ENCODE data around the gene PCSK6. TPM values are rescaled to one million over a fixed set of nuclear protein-coding genes. Genes with fewer than 3 reads are reported as not detected.
"Not testable (repeated sequence)": the region's sequence is repeated elsewhere in the genome, so short reads cannot be mapped to it uniquely, and the experiment has no call there.

Gene PCSK6
- total and polyA plus RNA-seq, 2 experiments from 2014 or later: 0.38 TPM; not detected in 1

- DNase-seq: peak; percentile 6
- Histone ChIP-seq H3F3A (ENCODE audit: insufficient read depth) (no peaks in the 10 kb centered on the region), H3K9me3 (ENCODE audit: low read depth) (no peaks in the 10 kb centered on the region), H2AFZ (no peak overlapping the region), H3K9ac (no peak overlapping the region), H3K4me2 (ENCODE audit: unreplicated experiment) (no peak overlapping the region), H4K20me1 (ENCODE audit: insufficient read depth) (no peaks in the 10 kb centered on the region), H3K36me3 (ENCODE audit: low read depth) (no peaks in the 10 kb centered on the region), H3K27ac (no peak overlapping the region), H3K4me1 (ENCODE audit: insufficient read depth) (peaks cover 12% of the 10 kb centered on the region), H3K27me3 (replicated peaks; ENCODE audit: insufficient read depth) (peaks cover 4% of the 10 kb centered on the region; the same call in 1 of the 2 replicates), H3K4me3 (no peak overlapping the region), H3K79me2 (ENCODE audit: insufficient read depth) (no peaks in the 10 kb centered on the region), H3K9me2 (ENCODE audit: insufficient read depth) (no peaks in the 10 kb centered on the region)
- no peak for TF ChIP-seq EZH2 (IDR thresholded peaks at IDR 0.05; ENCODE audit: insufficient read depth, poor library complexity, severe bottlenecking)
- TF ChIP-seq EZH2phosphoT487 (IDR thresholded peaks at IDR 0.05; ENCODE audit: insufficient read depth, low read depth): no peak
- in situ Hi-C loops (cut with MboI): no loop called here
- 79 to 83% methylated on average over 14 of the region's 14 CpGs for WGBS, 2 experiments (ENCODE audit: low coverage in 1 of 2, low lambda C conversion rate in 2 of 2, missing lambda C conversion rate in 2 of 2)
Measured at GRCh38 chr15:101456057-101456739, 33.3 kb downstream of the PCSK6 start.

GRCh38 chr15:101455291-101456025 is 34.0 kb downstream of the PCSK6 start:
- TF ChIP-seq EZH2phosphoT487 (IDR thresholded peaks at IDR 0.05; ENCODE audit: insufficient read depth, low read depth): no peak
- Histone ChIP-seq H3K9me2 (ENCODE audit: insufficient read depth) (no peaks in the 10 kb centered on the region), H4K20me1 (ENCODE audit: insufficient read depth) (no peaks in the 10 kb centered on the region), H3K9me3 (ENCODE audit: low read depth) (no peaks in the 10 kb centered on the region), H3K9ac (no peak overlapping the region), H3F3A (ENCODE audit: insufficient read depth) (no peaks in the 10 kb centered on the region), H3K4me1 (ENCODE audit: insufficient read depth) (peaks cover 14% of the 10 kb centered on the region), H3K4me2 (ENCODE audit: unreplicated experiment) (no peak overlapping the region), H3K36me3 (ENCODE audit: low read depth) (no peaks in the 10 kb centered on the region), H3K27ac (no peak overlapping the region), H3K4me3 (no peak overlapping the region), H3K79me2 (ENCODE audit: insufficient read depth) (no peaks in the 10 kb centered on the region), H3K27me3 (replicated peaks; ENCODE audit: insufficient read depth) (no peaks in the 10 kb centered on the region), H2AFZ (no peak overlapping the region)
- peak; percentile 65 for DNase-seq
- 3 to 7% methylated on average over 11 of the region's 11 CpGs for whole genome bisulfite sequencing, 2 experiments (ENCODE audit: low coverage in 1 of 2, low lambda C conversion rate in 2 of 2, missing lambda C conversion rate in 2 of 2)
- in situ Hi-C loops (cut with MboI): no loop called here

GRCh38 chr15:101454781-101455180 is 34.7 kb downstream of the PCSK6 start:
- peaks cover 14% of the 10 kb centered on the region for H3K4me1 ChIP-seq (ENCODE audit: insufficient read depth)
- H3K9me3 ChIP-seq (ENCODE audit: low read depth); H3K36me3 ChIP-seq (ENCODE audit: low read depth); in situ Hi-C loops (cut with MboI); H3K9me2 ChIP-seq (ENCODE audit: insufficient read depth); H3K4me3 ChIP-seq; DNase-seq; H3F3A ChIP-seq (ENCODE audit: insufficient read depth); H4K20me1 ChIP-seq (ENCODE audit: insufficient read depth); H3K79me2 ChIP-seq (ENCODE audit: insufficient read depth); H3K27me3 ChIP-seq (replicated peaks; ENCODE audit: insufficient read depth); H3K4me2 ChIP-seq (ENCODE audit: unreplicated experiment); H2AFZ ChIP-seq; H3K27ac ChIP-seq; H3K9ac ChIP-seq: not testable (repeated sequence)
- WGBS, 2 experiments (ENCODE audit: low coverage in 1 of 2, low lambda C conversion rate in 2 of 2, missing lambda C conversion rate in 2 of 2): 98 to 100% methylated on average over 5 of the region's 5 CpGs

GRCh38 chr15:101454365-101454764 is 35.1 kb downstream of the PCSK6 start:
- Histone ChIP-seq H3K9me2 (ENCODE audit: insufficient read depth) (no peaks in the 10 kb centered on the region), H3K9ac (no peak overlapping the region), H2AFZ (no peak overlapping the region), H3K4me2 (ENCODE audit: unreplicated experiment) (no peak overlapping the region), H3K27ac (no peak overlapping the region), H3K36me3 (ENCODE audit: low read depth) (no peaks in the 10 kb centered on the region), H3K27me3 (replicated peaks; ENCODE audit: insufficient read depth) (no peaks in the 10 kb centered on the region), H3K9me3 (ENCODE audit: low read depth) (no peaks in the 10 kb centered on the region), H3F3A (ENCODE audit: insufficient read depth) (no peaks in the 10 kb centered on the region), H3K79me2 (ENCODE audit: insufficient read depth) (no peaks in the 10 kb centered on the region), H4K20me1 (ENCODE audit: insufficient read depth) (no peaks in the 10 kb centered on the region), H3K4me3 (no peak overlapping the region), H3K4me1 (ENCODE audit: insufficient read depth) (peaks cover 14% of the 10 kb centered on the region)
- WGBS, 2 experiments (ENCODE audit: low coverage in 1 of 2, low lambda C conversion rate in 2 of 2, missing lambda C conversion rate in 2 of 2): 86 to 87% methylated on average over 8 of the region's 8 CpGs
- DNase-seq: no peak
- no peak for TF ChIP-seq EZH2phosphoT487 (IDR thresholded peaks at IDR 0.05; ENCODE audit: insufficient read depth, low read depth)
- no peak for TF ChIP-seq EZH2 (IDR thresholded peaks at IDR 0.05; ENCODE audit: insufficient read depth, poor library complexity, severe bottlenecking)
- in situ Hi-C loops (cut with MboI): no loop called here
